Progenitor cell of endocrine pancreas (in vitro differentiated cells): Measurements from ENCODE around the gene ARHGEF10L. TPM values are rescaled to one million over a fixed set of nuclear protein-coding genes. Genes with fewer than 3 reads are reported as not detected.

Source experiments
- DNase-seq: peaks from one replicate; pipeline ENCODE4 v3.0.0; 2021; ENCODE audit warnings: low spot score; ENCODE audit not compliant: unreplicated experiment
- H3K27ac Mint-ChIP-seq: 2 replicates; pipeline ENCODE4 v1.8.0; 2021; ENCODE audit warnings: mild to moderate bottlenecking, moderate library complexity, mixed read lengths
- H3K27me3 Mint-ChIP-seq: 2 replicates; pipeline ENCODE4 v1.8.0; 2021; ENCODE audit warnings: mixed read lengths
- H3K36me3 Mint-ChIP-seq: 2 replicates; pipeline ENCODE4 v1.8.0; 2022; ENCODE audit warnings: mixed read lengths; ENCODE audit not compliant: insufficient read depth
- H3K4me1 Mint-ChIP-seq: 2 replicates; pipeline ENCODE4 v1.8.0; 2021; ENCODE audit warnings: low read depth, mixed read lengths
- H3K4me3 Mint-ChIP-seq: 2 replicates; pipeline ENCODE4 v1.8.0; 2021; ENCODE audit warnings: low read depth, mild to moderate bottlenecking, moderate library complexity, mixed read lengths
- H3K9me3 Mint-ChIP-seq: 2 replicates; pipeline ENCODE4 v1.8.0; 2021; ENCODE audit warnings: low read depth, mixed read lengths
- CTCF ChIP-seq: fragments of 200-600 bp; sonication (generic); IDR thresholded peaks from one replicate; pipeline ENCODE4 v1.5.0; 2021; ENCODE audit warnings: antibody characterized with exemption, mild to moderate bottlenecking; ENCODE audit not compliant: unreplicated experiment
- total RNA-seq: library from RNA; stranded (reverse); gene quantifications from 2 replicates; pipeline ENCODE4 v1.2.1, GENCODE V29; 2021

ARHGEF10L gene
- total RNA-seq, 1 donor from 2014 or later: 31.3 TPM

- no peak for DNase-seq
- Mint-ChIP-seq H3K36me3 (peaks cover 2% of the 10 kb centered on the region), H3K9me3 (no peaks in the 10 kb centered on the region), H3K4me3 (no peak overlapping the region), H3K4me1 (peaks cover 14% of the 10 kb centered on the region), H3K27me3 (peaks cover 39% of the 10 kb centered on the region), H3K27ac (no peak overlapping the region)
- TF ChIP-seq CTCF: no peak
These were observed 28.8 kb downstream of the ARHGEF10L start for GRCh38 chr1:17568014-17568900.

- Mint-ChIP-seq H3K4me3 (no peak overlapping the region), H3K27me3 (peaks cover 34% of the 10 kb centered on the region), H3K9me3 (no peaks in the 10 kb centered on the region), H3K36me3 (peaks cover 2% of the 10 kb centered on the region), H3K27ac (no peak overlapping the region), H3K4me1 (peaks cover 22% of the 10 kb centered on the region)
- DNase-seq: no peak
- no peak for TF ChIP-seq CTCF
These were observed 30.0 kb downstream of the ARHGEF10L start for GRCh38 chr1:17569200-17570139.

- no peak overlapping the region for H3K27ac Mint-ChIP-seq
- H3K4me1 Mint-ChIP-seq: peaks cover 29% of the 10 kb centered on the region
- no peak overlapping the region for H3K4me3 Mint-ChIP-seq
- no peaks in the 10 kb centered on the region for H3K9me3 Mint-ChIP-seq
- no peak for TF ChIP-seq CTCF
- peaks cover 34% of the 10 kb centered on the region for H3K27me3 Mint-ChIP-seq
- peaks cover 2% of the 10 kb centered on the region for H3K36me3 Mint-ChIP-seq
- no peak for DNase-seq
These were observed 30.7 kb downstream of the ARHGEF10L start for GRCh38 chr1:17570228-17570627.

GRCh38 chr1:17572264-17572985, 32.9 kb downstream of the ARHGEF10L start:
- Mint-ChIP-seq H3K4me1 (peaks cover 37% of the 10 kb centered on the region), H3K9me3 (no peaks in the 10 kb centered on the region), H3K36me3 (peaks cover 2% of the 10 kb centered on the region), H3K4me3 (no peak overlapping the region), H3K27ac (peak overlapping the region; percentile 49), H3K27me3 (peaks cover 27% of the 10 kb centered on the region)
- TF ChIP-seq CTCF: peak; percentile 49
- no peak for DNase-seq
